SK-N-SH (cell line): ENCODE data around the gene SCN1B. TPM values are rescaled to one million over a fixed set of nuclear protein-coding genes. Genes with fewer than 3 reads are reported as not detected.

Experiments used
- CTCF ChIA-PET: fragments of 300-600, 350-600 bp; formaldehyde crosslinking; extraction: SDS; loops from one replicate; lab custom pipeline; 2021; lab: Yijun Ruan, JAX
- POLR2A ChIA-PET: fragments of 350-600 bp; sonication (Branson Sonifier 250); formaldehyde crosslinking; extraction: SDS; loops from one replicate; lab custom pipeline; 2020; ENCODE audit warnings: antibody characterized with exemption, inconsistent platforms; lab: Yijun Ruan, JAX
- DNase-seq: peaks from one replicate; pipeline ENCODE4 v3.0.0; 2012
- H2AFZ ChIP-seq: fragments of 200-600 bp; sonication (generic); 2 replicates; pipeline ENCODE4 v1.8.1; 2016; ENCODE audit warnings: antibody characterized with exemption, mild to moderate bottlenecking, low read depth
- H3F3A ChIP-seq: fragments of 200-600 bp; sonication (generic); replicated peaks from 2 replicates; pipeline ENCODE3; 2016; ENCODE audit warnings: antibody characterized with exemption, mild to moderate bottlenecking; ENCODE audit not compliant: insufficient read depth
- H3K27ac ChIP-seq, 2 experiments: fragments of 200-500 bp in 1 of 2; fragments of 200-600 bp in 1 of 2; sonication (Bioruptor generic) in 1 of 2; sonication (generic), shearing (Covaris generic) in 1 of 2; 2 replicates each; pipeline versions ENCODE4 v1.5.1 to v1.6.1; 2014 to 2016; ENCODE audit warnings: low read depth in 2 of 2, inconsistent platforms in 1 of 2, low read length in 1 of 2, mild to moderate bottlenecking in 1 of 2, mixed read lengths in 1 of 2
- H3K27me3 ChIP-seq: fragments of 200-600 bp; sonication (generic), shearing (Covaris generic); 2 replicates; pipeline ENCODE4 v1.6.1; 2016; ENCODE audit warnings: mixed run types; ENCODE audit not compliant: insufficient read depth
- H3K36me3 ChIP-seq, 2 experiments: fragments of 200-500 bp in 1 of 2; fragments of 200-600 bp in 1 of 2; sonication (Bioruptor generic) in 1 of 2; sonication (generic) in 1 of 2; replicated peaks in 1 of 2; 2 replicates each; pipeline versions ENCODE3 to v1.5.1; 2014 to 2016; ENCODE audit warnings: low read length in 1 of 2, mild to moderate bottlenecking in 1 of 2; ENCODE audit not compliant: insufficient read depth in 2 of 2, control insufficient read depth in 1 of 2
- H3K4me1 ChIP-seq, 2 experiments: fragments of 200-500 bp in 1 of 2; fragments of 200-600 bp in 1 of 2; sonication (Bioruptor generic) in 1 of 2; sonication (generic), shearing (Covaris generic) in 1 of 2; 2 replicates each; pipeline versions ENCODE4 v1.5.1 to v1.6.1; 2014 to 2016; ENCODE audit warnings: low read depth in 1 of 2, low read length in 1 of 2, mixed run types in 1 of 2; ENCODE audit not compliant: insufficient read depth in 2 of 2, control insufficient read depth in 1 of 2
- H3K4me2 ChIP-seq: fragments of 200-600 bp; sonication (generic), shearing (Covaris generic); 2 replicates; pipeline ENCODE4 v1.6.1; 2017; ENCODE audit warnings: mixed run types
- H3K4me3 ChIP-seq, 2 experiments: fragments of 200-500 bp in 1 of 2; fragments of 200-600 bp in 1 of 2; sonication (Bioruptor generic) in 1 of 2; sonication (generic), shearing (Covaris generic) in 1 of 2; 2 replicates each; pipeline versions ENCODE4 v1.5.1 to v1.8.1; 2014 to 2016; ENCODE audit warnings: low read depth in 2 of 2, inconsistent platforms in 1 of 2, low read length in 1 of 2, mild to moderate bottlenecking in 1 of 2, mixed read lengths in 1 of 2, moderate library complexity in 1 of 2
- H3K79me2 ChIP-seq: fragments of 200-600 bp; sonication (generic); 2 replicates; pipeline ENCODE4 v1.8.1; 2017; ENCODE audit warnings: mild to moderate bottlenecking; ENCODE audit not compliant: insufficient read depth
- H3K9ac ChIP-seq: fragments of 200-600 bp; sonication (generic); 2 replicates; pipeline ENCODE4 v1.6.1; 2017; ENCODE audit warnings: mixed run types
- H3K9me2 ChIP-seq: fragments of 200-600 bp; sonication (generic); 2 replicates; pipeline ENCODE4 v1.6.1; 2017; ENCODE audit warnings: mixed run types
- H3K9me3 ChIP-seq: fragments of 200-600 bp; sonication (generic); 2 replicates; pipeline ENCODE4 v1.6.1; 2017; ENCODE audit warnings: mixed run types, mild to moderate bottlenecking, moderate library complexity
- H4K20me1 ChIP-seq: fragments of 200-600 bp; sonication (generic); 2 replicates; pipeline ENCODE4 v1.6.1; 2017; ENCODE audit warnings: mild to moderate bottlenecking, mixed run types; ENCODE audit not compliant: insufficient read depth
- CHD2 ChIP-seq: fragments of 150-350 bp; IDR thresholded peaks from 2 replicates; pipeline ENCODE4 v1.6.1; 2018; ENCODE audit warnings: low read length; ENCODE audit not compliant: partially characterized antibody
- EZH2phosphoT487 ChIP-seq: fragments of 200-600 bp; sonication (generic); IDR thresholded peaks from 2 replicates; pipeline ENCODE4 v1.6.1; 2017; ENCODE audit warnings: low read depth, mixed run types, mild to moderate bottlenecking, antibody characterized with exemption, moderate library complexity, borderline replicate concordance
- FOXJ3 ChIP-seq: sonication (generic); formaldehyde crosslinking; IDR thresholded peaks from 2 replicates; pipeline ENCODE4 v1.5.1; 2020; ENCODE audit warnings: mild to moderate bottlenecking, missing genetic modification reagents
- FOXM1 ChIP-seq: IDR thresholded peaks from 2 replicates; pipeline ENCODE4 v1.4.0; 2012; ENCODE audit warnings: low read depth, mild to moderate bottlenecking
- GATA2 ChIP-seq: sonication (generic); formaldehyde crosslinking; IDR thresholded peaks from 2 replicates; pipeline ENCODE4 v1.5.0; 2020; ENCODE audit warnings: mild to moderate bottlenecking, missing genetic modification reagents
- MEF2A ChIP-seq: IDR thresholded peaks from 2 replicates; pipeline ENCODE4 v1.4.0; 2012; ENCODE audit warnings: low read depth, borderline replicate concordance
- NFIC ChIP-seq: IDR thresholded peaks from 2 replicates; pipeline ENCODE4 v1.4.0; 2012; ENCODE audit warnings: borderline replicate concordance
- RAD21 ChIP-seq: IDR thresholded peaks from 2 replicates; pipeline ENCODE4 v1.6.1; 2012; ENCODE audit warnings: mild to moderate bottlenecking, low read length
- RCOR1 ChIP-seq: fragments of 150-350 bp; IDR thresholded peaks from 2 replicates; pipeline ENCODE4 v1.6.1; 2017; ENCODE audit warnings: antibody characterized with exemption, low read length
- RXRA ChIP-seq: IDR thresholded peaks from 2 replicates; pipeline ENCODE4 v1.4.0; 2012; ENCODE audit warnings: low read depth, mild to moderate bottlenecking, borderline replicate concordance
- SIN3A ChIP-seq: IDR thresholded peaks from 2 replicates; pipeline ENCODE4 v1.6.1; 2012; ENCODE audit warnings: low read depth, mild to moderate bottlenecking, low read length, moderate library complexity, borderline replicate concordance
- SMC3 ChIP-seq: IDR thresholded peaks from 2 replicates; pipeline ENCODE4 v1.6.1; 2012; ENCODE audit warnings: low read depth, low read length, improper control_type of control experiment
- TAF1 ChIP-seq: IDR thresholded peaks from 2 replicates; pipeline ENCODE4 v1.6.1; 2012; ENCODE audit warnings: low read depth, mild to moderate bottlenecking, low read length, moderate library complexity, borderline replicate concordance
- TCF12 ChIP-seq: IDR thresholded peaks from 2 replicates; pipeline ENCODE4 v1.4.0; 2012
- YY1 ChIP-seq: IDR thresholded peaks from 2 replicates; pipeline ENCODE4 v1.4.0; 2012; ENCODE audit warnings: low read depth, mild to moderate bottlenecking
- WGBS: methylation state at CpG from one replicate; pipeline ENCODE4 v1.1.6; 2017; ENCODE audit warnings: low lambda C conversion rate; 5-methylcytosine and 5-hydroxymethylcytosine counted together
- polyA plus RNA-seq, 3 experiments: library from polyadenylated mRNA; depleted of rRNA; stranded (reverse); fragments of >200 nt; gene quantifications; 2 replicates each; pipeline ENCODE4 v1.2.3, GENCODE V29; 2012
- TF ChIP-seq, protein P1 (sequence below): fragments of 150-350 bp; IDR thresholded peaks from 2 replicates; pipeline ENCODE4 v1.6.1; 2017; ENCODE audit warnings: antibody characterized with exemption, low read length, low read depth, borderline replicate concordance
- TF ChIP-seq, protein P2 (sequence below): IDR thresholded peaks from 2 replicates; pipeline ENCODE4 v1.4.0; 2012; ENCODE audit warnings: low read depth
- TF ChIP-seq, protein P3 (sequence below): fragments of 200-600 bp; sonication (generic); IDR thresholded peaks from 2 replicates; pipeline ENCODE4 v1.6.1; 2017; ENCODE audit warnings: antibody characterized with exemption, mild to moderate bottlenecking, moderate library complexity

SCN1B gene
- polyA plus RNA-seq, 1 of the 3 experiments (the other 2 are of a cell fraction): 10.5 TPM

DNA sequence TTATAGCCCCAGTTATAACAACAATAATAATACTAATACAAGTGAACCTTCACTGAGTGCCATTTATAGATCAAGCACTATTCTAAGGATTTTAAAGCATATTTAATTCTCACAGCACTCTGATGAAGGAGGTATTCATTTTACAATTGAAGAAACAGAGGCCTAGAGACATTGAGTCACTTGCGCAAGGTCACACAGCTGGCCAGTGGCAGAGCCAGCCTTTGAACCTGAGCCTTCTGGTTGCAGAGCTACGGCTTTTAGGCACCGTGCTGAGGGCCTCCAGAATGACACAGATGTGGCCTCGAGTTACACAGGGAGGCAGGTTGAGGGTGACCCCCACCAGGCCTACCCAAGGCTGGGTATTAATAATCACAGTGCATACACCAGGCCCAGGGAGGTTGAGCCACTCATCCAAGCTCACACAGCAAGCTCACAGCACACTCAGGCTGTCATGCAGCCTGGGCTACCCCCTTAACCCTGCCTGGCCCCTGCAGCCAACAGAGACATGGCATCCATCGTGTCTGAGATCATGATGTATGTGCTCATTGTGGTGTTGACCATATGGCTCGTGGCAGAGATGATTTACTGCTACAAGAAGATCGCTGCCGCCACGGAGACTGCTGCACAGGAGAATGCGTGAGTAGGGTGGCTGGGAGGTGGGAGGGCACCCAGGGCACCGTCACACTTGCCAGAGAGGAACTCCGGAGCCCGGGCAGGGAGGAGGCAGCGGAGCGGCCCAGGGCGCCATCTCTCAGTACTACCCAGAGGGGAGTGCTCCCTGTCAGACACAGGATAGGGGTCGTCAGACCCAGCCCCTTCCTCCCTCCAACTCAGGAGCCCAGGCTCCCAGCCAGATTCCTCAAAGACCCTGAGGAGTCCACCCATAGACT lies 8.6 kb downstream of the SCN1B start:
- POLR2A ChIA-PET: interaction anchor here (0.6 kb wide), 1 partner anchor 842 kb away, joined by 3 read pairs; no protein-coding TSS in a partner anchor
- CTCF ChIA-PET: interaction anchor here (1.0 to 2.5 kb wide), 4 partner anchors 8 to 200 kb away, joined by 3 to 9 read pairs (median 5); no protein-coding TSS in a partner anchor
- DNase-seq: peak; percentile 44
- Histone ChIP-seq H3K9ac (no peak overlapping the region), H3F3A (no peaks in the 10 kb centered on the region), H3K27ac (no peak overlapping the region), H3K36me3 (no peaks in the 10 kb centered on the region), H3K27me3 (no peaks in the 10 kb centered on the region), H2AFZ (no peak overlapping the region), H3K4me3 (no peak overlapping the region), H3K9me3 (no peaks in the 10 kb centered on the region), H3K4me2 (no peak overlapping the region), H3K9me2 (no peaks in the 10 kb centered on the region), H3K79me2 (no peaks in the 10 kb centered on the region), H3K4me1 (peaks cover 0 to 5% of the 10 kb centered on the region in 2 experiments; a peak in 1 of 4 replicates), H4K20me1 (no peaks in the 10 kb centered on the region)
- TF ChIP-seq MEF2A (no peak), SMC3 (no peak), RCOR1 (no peak)
- TF ChIP-seq, protein P1, sequence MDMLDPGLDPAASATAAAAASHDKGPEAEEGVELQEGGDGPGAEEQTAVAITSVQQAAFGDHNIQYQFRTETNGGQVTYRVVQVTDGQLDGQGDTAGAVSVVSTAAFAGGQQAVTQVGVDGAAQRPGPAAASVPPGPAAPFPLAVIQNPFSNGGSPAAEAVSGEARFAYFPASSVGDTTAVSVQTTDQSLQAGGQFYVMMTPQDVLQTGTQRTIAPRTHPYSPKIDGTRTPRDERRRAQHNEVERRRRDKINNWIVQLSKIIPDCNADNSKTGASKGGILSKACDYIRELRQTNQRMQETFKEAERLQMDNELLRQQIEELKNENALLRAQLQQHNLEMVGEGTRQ: no peak
- TF ChIP-seq, protein P2, sequence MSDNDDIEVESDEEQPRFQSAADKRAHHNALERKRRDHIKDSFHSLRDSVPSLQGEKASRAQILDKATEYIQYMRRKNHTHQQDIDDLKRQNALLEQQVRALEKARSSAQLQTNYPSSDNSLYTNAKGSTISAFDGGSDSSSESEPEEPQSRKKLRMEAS: no peak
- whole genome bisulfite sequencing: 80% methylated on average over 15 of the region's 17 CpGs

DNA sequence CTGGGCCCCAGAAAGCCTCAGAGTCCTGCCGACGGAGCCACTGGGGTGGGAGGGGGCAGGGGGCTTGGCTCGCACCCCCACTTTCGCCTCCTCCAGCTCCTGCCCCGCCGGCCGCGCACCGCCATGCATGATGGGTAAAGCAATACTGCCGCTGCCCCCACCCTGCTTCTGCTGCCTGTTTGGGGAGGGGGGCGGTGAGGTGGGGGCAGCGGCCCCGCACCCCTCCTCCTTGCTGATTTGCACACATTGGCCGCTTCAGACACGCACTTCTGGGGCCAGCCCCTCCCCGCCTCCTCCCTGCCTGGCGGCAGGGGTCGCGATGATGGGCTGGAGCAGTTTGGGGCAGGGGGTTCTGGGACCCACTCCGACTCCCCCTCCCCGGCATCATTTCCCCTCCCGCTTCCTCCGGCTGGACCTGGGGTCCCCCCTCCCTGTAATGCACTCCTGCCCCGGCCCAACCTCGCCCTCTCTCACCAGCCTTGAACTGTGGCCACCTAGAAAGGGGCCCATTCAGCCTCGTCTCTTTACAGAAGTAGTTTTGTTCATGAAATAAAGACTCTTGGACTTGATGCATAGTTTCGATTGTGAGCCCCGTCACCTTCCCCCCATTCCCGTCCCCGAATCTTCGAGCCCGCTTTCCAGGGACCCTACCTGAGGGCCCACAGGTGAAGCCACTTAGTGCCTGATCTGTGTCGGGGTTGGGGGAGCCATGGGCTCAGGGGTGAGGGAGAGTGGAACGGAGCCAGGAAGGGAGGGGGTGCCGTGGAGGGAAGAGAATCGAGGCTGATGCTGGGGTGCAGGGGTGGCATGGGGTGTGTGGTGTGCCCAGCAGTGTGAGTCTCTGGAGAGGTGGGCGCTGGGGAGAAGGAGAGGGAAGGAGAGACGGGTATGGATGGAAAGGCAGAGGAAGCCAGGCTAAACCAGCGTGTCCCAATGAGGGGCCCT lies 9.9 kb downstream of the SCN1B start:
- no peaks in the 10 kb centered on the region for H4K20me1 ChIP-seq
- TF ChIP-seq FOXM1 (no peak), GATA2 (CRISPR knock-in tag) (no peak), SIN3A (no peak), TCF12 (no peak), FOXJ3 (no peak), CHD2 (no peak), RCOR1 (no peak), NFIC (no peak), RAD21 (no peak), YY1 (no peak), TAF1 (no peak), EZH2phosphoT487 (no peak), RXRA (no peak), MEF2A (no peak)
- TF ChIP-seq, protein P3, sequence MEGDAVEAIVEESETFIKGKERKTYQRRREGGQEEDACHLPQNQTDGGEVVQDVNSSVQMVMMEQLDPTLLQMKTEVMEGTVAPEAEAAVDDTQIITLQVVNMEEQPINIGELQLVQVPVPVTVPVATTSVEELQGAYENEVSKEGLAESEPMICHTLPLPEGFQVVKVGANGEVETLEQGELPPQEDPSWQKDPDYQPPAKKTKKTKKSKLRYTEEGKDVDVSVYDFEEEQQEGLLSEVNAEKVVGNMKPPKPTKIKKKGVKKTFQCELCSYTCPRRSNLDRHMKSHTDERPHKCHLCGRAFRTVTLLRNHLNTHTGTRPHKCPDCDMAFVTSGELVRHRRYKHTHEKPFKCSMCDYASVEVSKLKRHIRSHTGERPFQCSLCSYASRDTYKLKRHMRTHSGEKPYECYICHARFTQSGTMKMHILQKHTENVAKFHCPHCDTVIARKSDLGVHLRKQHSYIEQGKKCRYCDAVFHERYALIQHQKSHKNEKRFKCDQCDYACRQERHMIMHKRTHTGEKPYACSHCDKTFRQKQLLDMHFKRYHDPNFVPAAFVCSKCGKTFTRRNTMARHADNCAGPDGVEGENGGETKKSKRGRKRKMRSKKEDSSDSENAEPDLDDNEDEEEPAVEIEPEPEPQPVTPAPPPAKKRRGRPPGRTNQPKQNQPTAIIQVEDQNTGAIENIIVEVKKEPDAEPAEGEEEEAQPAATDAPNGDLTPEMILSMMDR: no peak
- TF ChIP-seq, all 33 proteins: peak for 0
- H2AFZ ChIP-seq: no peak overlapping the region
- H3K4me2 ChIP-seq: no peak overlapping the region
- H3K9me2 ChIP-seq: no peaks in the 10 kb centered on the region
- H3K9ac ChIP-seq: no peak overlapping the region
- H3K79me2 ChIP-seq: no peaks in the 10 kb centered on the region
- no peak overlapping the region for H3K27ac ChIP-seq
- CTCF ChIA-PET: no interaction called here
- H3K9me3 ChIP-seq: no peaks in the 10 kb centered on the region
- H3K27me3 ChIP-seq: no peaks in the 10 kb centered on the region
- no peak overlapping the region for H3K4me3 ChIP-seq
- POLR2A ChIA-PET: no interaction called here
- H3F3A ChIP-seq: no peaks in the 10 kb centered on the region
- H3K4me1 ChIP-seq: no peaks in the 10 kb centered on the region
- 90% methylated on average over 21 of the region's 39 CpGs for WGBS
- no peak for DNase-seq
- H3K36me3 ChIP-seq: no peaks in the 10 kb centered on the region
